ENCODE data around the gene WDR83.
A peak's percentile ranks its signal among the peaks of the same experiment; 100 is the strongest.
"Not testable (repeated sequence)": the region's sequence is repeated elsewhere in the genome, so short reads cannot be mapped to it uniquely, and the experiment has no call there.

The WDR83 gene

DNA sequence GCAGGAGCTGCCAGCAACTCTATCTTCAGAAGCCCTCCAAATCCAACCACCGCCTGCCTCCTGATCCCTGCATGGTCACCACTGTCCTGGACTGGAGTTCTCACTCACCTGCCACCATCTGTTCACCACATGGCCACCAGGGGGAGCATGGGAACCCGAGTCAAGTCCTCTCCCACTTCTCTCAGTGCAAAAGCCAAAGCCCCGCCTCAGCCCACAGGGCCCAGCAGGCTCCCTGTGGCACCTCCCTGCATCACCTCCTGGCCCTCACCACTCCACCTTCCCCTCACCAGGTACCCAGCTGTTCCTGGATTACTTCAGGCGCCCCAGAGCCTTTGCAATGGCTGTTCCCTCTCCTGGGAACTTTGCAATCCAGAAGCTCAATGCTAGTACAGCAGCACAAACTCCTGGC lies 9.8 kb downstream of the WDR83 start:
- DNase-seq (ENCODE audit: low spot score), result peak; percentile 78
- TF ChIP-seq, protein P1, sequence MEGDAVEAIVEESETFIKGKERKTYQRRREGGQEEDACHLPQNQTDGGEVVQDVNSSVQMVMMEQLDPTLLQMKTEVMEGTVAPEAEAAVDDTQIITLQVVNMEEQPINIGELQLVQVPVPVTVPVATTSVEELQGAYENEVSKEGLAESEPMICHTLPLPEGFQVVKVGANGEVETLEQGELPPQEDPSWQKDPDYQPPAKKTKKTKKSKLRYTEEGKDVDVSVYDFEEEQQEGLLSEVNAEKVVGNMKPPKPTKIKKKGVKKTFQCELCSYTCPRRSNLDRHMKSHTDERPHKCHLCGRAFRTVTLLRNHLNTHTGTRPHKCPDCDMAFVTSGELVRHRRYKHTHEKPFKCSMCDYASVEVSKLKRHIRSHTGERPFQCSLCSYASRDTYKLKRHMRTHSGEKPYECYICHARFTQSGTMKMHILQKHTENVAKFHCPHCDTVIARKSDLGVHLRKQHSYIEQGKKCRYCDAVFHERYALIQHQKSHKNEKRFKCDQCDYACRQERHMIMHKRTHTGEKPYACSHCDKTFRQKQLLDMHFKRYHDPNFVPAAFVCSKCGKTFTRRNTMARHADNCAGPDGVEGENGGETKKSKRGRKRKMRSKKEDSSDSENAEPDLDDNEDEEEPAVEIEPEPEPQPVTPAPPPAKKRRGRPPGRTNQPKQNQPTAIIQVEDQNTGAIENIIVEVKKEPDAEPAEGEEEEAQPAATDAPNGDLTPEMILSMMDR (IDR thresholded peaks at IDR 0.05; ENCODE audit: extremely low read depth, missing control alignments), result peak; percentile 67

DNA sequence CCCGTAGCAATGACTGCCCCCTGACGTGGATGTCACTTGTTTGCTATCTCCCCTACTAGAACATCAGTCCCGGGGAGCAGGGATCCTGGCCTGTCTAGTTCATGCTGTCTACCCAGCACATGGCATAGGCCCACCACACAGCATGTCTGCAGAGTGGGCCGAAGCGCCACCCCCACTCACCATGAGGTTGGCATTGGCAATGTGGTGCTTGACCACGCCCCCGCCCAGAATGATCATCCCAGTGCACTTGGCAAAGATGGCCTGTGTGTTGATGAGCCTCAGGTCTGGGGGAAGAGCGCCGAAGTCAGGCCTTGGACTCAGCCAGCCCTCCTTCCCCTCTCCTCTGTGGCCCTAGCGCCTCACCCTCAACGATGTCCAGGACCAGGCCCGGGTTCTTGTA lies 10.3 kb downstream of the WDR83 start:
- DNase-seq (ENCODE audit: low spot score), result no peak
- TF ChIP-seq, protein P1 (IDR thresholded peaks at IDR 0.05; ENCODE audit: extremely low read depth, missing control alignments), result no peak

DNA sequence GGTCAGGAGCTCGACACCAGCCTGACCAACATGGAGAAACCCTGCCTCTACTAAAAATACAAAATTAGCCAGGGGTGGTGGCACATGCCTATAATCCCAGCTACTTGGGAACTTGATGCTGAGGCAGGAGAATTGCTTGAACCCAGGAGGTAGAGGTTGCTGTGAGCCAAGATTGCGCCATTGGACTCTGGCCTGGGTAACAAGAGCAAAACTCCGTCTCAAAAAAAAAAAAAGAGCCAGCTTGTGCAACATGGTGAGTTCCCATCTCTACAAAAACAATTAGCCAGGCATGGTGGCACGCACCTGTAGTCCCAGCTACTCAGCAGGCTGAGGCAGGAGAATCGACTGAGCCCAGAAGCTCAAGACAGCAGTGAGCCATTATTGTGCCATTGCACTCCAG lies 11.4 kb downstream of the WDR83 start:
- not testable (repeated sequence) for DNase-seq (ENCODE audit: low spot score)

DNA sequence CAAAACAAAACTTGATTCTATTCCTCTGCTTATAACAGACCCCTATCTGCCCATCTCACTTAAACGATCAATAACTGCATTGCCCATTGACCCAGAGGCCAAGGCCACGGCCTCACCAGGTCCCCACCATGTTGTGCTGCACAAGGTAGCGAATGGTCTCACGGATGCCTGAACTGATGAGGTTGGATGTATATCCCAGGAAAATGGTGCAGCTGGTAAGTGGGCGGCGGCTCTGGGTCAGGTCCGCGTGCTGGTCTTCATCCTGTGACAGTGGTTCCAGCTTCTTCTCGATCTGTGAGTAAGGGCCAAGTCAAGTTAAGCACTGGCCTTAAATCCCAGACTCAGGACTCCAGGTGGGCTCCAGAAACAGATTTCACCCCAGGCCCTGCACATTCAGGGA lies 13.4 kb downstream of the WDR83 start:
- DNase-seq (ENCODE audit: low spot score), result no peak
- TF ChIP-seq, protein P1 (IDR thresholded peaks at IDR 0.05; ENCODE audit: extremely low read depth, missing control alignments), result no peak

DNA sequence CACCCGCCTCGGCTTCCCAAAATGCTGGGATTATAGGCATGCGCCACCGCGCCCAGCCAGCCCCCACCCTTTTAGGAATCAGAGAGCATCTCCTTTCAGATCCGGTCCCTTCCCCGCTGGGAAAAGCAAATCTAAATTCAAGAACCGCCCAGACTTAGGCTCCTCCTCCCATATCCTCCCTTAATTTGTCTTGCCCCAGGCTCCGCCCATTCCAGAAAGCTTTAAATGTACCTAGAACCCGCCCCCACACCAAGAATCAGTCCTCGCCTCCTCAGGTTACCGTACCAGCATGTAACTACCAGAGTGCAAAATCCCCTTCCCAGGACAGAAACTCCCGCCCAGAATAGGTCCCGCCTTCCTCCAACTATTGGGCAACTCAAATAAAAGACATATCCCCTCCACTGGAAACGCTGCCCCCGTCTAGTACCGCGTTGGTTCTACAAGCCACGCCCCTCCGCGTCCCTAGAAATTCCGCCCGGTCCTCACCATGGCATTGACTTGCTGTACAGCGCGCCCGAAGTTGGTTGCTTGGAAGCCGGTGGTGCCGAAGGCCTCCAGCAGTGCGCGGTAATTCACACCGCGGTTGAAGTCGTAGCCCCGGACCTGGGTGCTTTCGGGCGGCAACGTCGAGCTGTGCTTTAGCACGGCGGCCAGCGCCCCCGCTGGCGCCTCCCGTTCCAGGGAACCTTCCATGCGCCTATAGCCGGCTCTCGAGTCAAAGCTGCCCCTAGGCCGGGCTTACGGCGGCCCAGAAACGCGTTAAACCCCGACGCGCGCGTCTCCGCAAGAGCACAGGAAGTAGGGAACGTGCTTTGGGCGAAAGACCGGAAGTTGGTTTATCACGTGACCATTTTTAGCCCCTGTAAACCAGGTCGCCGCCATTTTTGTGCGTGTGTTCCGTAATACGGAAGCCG lies 14.7 kb downstream of the WDR83 start, which contains the start of gene DHPS:
TSS of gene DHPS (minus strand) at position 807 of the 914 bp plus-strand sequence. CDS start at position 693, 114 bp downstream.
- TF ChIP-seq, protein P1 (IDR thresholded peaks at IDR 0.05; ENCODE audit: extremely low read depth, missing control alignments), result no peak
- peak; percentile 92 for DNase-seq (ENCODE audit: low spot score)

DNA sequence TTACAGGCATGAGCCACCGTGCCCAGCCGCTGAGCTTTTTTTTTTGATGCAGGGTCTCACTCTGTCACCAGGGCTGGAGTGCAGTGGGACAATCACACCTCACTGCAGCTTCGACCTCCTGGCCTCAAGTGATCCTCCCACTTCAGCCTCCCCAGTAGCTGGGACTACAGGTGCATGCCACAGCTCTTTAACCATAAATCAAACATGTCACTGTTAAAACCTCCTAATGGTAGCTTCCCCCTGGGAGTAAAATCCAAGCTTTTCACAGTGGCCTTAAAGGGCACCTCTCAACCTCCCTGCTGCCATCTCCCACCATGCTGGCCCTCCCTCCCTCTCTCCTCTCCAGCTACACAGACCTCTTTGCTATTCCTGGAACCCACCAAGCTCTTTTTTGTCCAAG lies 19.2 kb downstream of the WDR83 start:
- no peak for DNase-seq (ENCODE audit: low spot score)
- TF ChIP-seq, protein P1 (IDR thresholded peaks at IDR 0.05; ENCODE audit: extremely low read depth, missing control alignments), result no peak

DNA sequence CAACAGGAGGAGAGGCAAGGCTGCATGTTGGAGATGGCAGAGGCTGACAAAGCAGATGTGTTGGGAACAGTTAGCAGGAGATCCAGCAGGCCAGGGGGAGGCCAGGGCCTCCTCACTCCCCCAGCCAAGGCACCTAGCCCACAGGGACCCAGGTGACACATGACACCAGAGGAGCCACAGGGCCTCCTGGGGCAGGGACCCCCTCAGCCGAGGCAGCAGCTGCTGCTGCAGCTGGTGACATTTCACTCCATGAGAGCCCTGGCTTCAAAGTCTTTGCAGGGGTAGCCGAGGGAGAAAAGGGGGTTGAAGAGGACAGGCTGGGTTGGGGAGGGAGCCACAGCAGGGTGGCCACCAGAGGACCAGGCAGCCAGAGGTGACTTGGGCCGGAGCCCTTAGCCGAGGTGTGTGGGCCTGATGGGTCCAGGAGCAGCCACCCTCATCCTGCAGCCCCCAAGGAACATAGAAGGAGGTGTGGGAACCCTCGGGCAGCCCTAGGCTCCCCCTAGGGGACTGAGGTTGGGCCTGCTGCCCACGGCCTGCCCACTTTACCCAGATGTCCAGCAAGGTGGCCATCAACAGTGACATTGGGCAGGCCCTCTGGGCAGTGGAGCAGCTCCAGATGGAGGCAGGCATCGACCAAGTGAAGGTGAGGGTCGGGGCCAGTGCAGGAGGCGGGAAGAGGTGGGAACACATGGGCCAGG lies 21.0 kb downstream of the WDR83 start, which contains the start of gene GNG14:
TSS of gene GNG14 (plus strand) at position 503 of the 701 bp plus-strand sequence. CDS start at position 554, 51 bp downstream.
- no peak for DNase-seq (ENCODE audit: low spot score)
- TF ChIP-seq, protein P1 (IDR thresholded peaks at IDR 0.05; ENCODE audit: extremely low read depth, missing control alignments), result no peak
